ENCODE measurements around the gene HS6ST2.

HS6ST2 gene

GRCh38 chrX:132594129-132594528 lies 364.3 kb downstream of the HS6ST2 start:
- H3K9me3 ChIP-seq (ENCODE audit: control insufficient read depth, insufficient read depth, low read length), result no peaks in the 10 kb centered on the region
- H3K79me2 ChIP-seq (ENCODE audit: control insufficient read depth, low read length), result no peaks in the 10 kb centered on the region
- H3K27ac ChIP-seq (ENCODE audit: low read depth, low read length), result no peak overlapping the region
- no peak overlapping the region for H3K4me3 ChIP-seq (ENCODE audit: low read length)
- no peak for TF ChIP-seq EZH2phosphoT487 (IDR thresholded peaks at IDR 0.05; ENCODE audit: borderline replicate concordance, low read length)
- no peak for TF ChIP-seq CTCF (IDR thresholded peaks at IDR 0.05; ENCODE audit: low read depth, low read length, poor library complexity, severe bottlenecking)
- peaks cover 3% of the 10 kb centered on the region; the same call in 1 of the 2 replicates for H3K4me1 ChIP-seq (ENCODE audit: control insufficient read depth, low read length)
- no peaks in the 10 kb centered on the region for H3K9me2 ChIP-seq (replicated peaks; ENCODE audit: control insufficient read depth, low read length)
- no peaks in the 10 kb centered on the region for H4K20me1 ChIP-seq (ENCODE audit: control insufficient read depth, insufficient read depth, low read depth, low read length)
- no peaks in the 10 kb centered on the region for H3F3A ChIP-seq (ENCODE audit: control insufficient read depth, insufficient read depth)
- H3K4me2 ChIP-seq (ENCODE audit: low read length), result no peak overlapping the region
- H3K27me3 ChIP-seq (ENCODE audit: control insufficient read depth, low read length), result no peaks in the 10 kb centered on the region
- no peaks in the 10 kb centered on the region for H3K36me3 ChIP-seq (ENCODE audit: control insufficient read depth, low read length)

- Histone ChIP-seq H3K4me1 (ENCODE audit: control insufficient read depth, low read length) (peaks cover 3% of the 10 kb centered on the region; the same call in 1 of the 2 replicates), H3K9me3 (ENCODE audit: control insufficient read depth, insufficient read depth, low read length) (no peaks in the 10 kb centered on the region), H3K4me3 (ENCODE audit: low read length) (no peak overlapping the region), H4K20me1 (ENCODE audit: control insufficient read depth, insufficient read depth, low read depth, low read length) (no peaks in the 10 kb centered on the region), H3K4me2 (ENCODE audit: low read length) (no peak overlapping the region), H3F3A (ENCODE audit: control insufficient read depth, insufficient read depth) (no peaks in the 10 kb centered on the region), H3K9me2 (replicated peaks; ENCODE audit: control insufficient read depth, low read length) (no peaks in the 10 kb centered on the region), H3K27ac (ENCODE audit: low read depth, low read length) (no peak overlapping the region), H3K79me2 (ENCODE audit: control insufficient read depth, low read length) (no peaks in the 10 kb centered on the region), H3K27me3 (ENCODE audit: control insufficient read depth, low read length) (no peaks in the 10 kb centered on the region), H3K36me3 (ENCODE audit: control insufficient read depth, low read length) (no peaks in the 10 kb centered on the region)
- TF ChIP-seq EZH2phosphoT487 (IDR thresholded peaks at IDR 0.05; ENCODE audit: borderline replicate concordance, low read length) (no peak), CTCF (IDR thresholded peaks at IDR 0.05; ENCODE audit: low read depth, low read length, poor library complexity, severe bottlenecking) (peak; percentile 34)
Measured at GRCh38 chrX:132592880-132593279, 365.5 kb downstream of the HS6ST2 start.

- Histone ChIP-seq H3K9me2 (replicated peaks; ENCODE audit: control insufficient read depth, low read length) (no peaks in the 10 kb centered on the region), H4K20me1 (ENCODE audit: control insufficient read depth, insufficient read depth, low read depth, low read length) (no peaks in the 10 kb centered on the region), H3K79me2 (ENCODE audit: control insufficient read depth, low read length) (no peaks in the 10 kb centered on the region), H3K36me3 (ENCODE audit: control insufficient read depth, low read length) (no peaks in the 10 kb centered on the region), H3K4me3 (ENCODE audit: low read length) (no peak overlapping the region), H3K4me2 (ENCODE audit: low read length) (no peak overlapping the region), H3F3A (ENCODE audit: control insufficient read depth, insufficient read depth) (no peaks in the 10 kb centered on the region), H3K27ac (ENCODE audit: low read depth, low read length) (no peak overlapping the region), H3K4me1 (ENCODE audit: control insufficient read depth, low read length) (peaks cover 3% of the 10 kb centered on the region; the same call in 1 of the 2 replicates), H3K27me3 (ENCODE audit: control insufficient read depth, low read length) (no peaks in the 10 kb centered on the region), H3K9me3 (ENCODE audit: control insufficient read depth, insufficient read depth, low read length) (no peaks in the 10 kb centered on the region)
- TF ChIP-seq CTCF (IDR thresholded peaks at IDR 0.05; ENCODE audit: low read depth, low read length, poor library complexity, severe bottlenecking) (no peak), EZH2phosphoT487 (IDR thresholded peaks at IDR 0.05; ENCODE audit: borderline replicate concordance, low read length) (no peak)
Measured at GRCh38 chrX:132591719-132592275, 366.6 kb downstream of the HS6ST2 start.

Data from DOHH2 (cell line).